ENCODE data around the gene ASAP3. TPM values are rescaled to one million over a fixed set of nuclear protein-coding genes. Genes with fewer than 3 reads are reported as not detected.

Gene ASAP3
- total and polyA plus RNA-seq, 2 of the 13 experiments (the other 11 are each of a cell fraction or from before 2014, with no cell fraction given), result 32.6 to 37.0 TPM

DNA sequence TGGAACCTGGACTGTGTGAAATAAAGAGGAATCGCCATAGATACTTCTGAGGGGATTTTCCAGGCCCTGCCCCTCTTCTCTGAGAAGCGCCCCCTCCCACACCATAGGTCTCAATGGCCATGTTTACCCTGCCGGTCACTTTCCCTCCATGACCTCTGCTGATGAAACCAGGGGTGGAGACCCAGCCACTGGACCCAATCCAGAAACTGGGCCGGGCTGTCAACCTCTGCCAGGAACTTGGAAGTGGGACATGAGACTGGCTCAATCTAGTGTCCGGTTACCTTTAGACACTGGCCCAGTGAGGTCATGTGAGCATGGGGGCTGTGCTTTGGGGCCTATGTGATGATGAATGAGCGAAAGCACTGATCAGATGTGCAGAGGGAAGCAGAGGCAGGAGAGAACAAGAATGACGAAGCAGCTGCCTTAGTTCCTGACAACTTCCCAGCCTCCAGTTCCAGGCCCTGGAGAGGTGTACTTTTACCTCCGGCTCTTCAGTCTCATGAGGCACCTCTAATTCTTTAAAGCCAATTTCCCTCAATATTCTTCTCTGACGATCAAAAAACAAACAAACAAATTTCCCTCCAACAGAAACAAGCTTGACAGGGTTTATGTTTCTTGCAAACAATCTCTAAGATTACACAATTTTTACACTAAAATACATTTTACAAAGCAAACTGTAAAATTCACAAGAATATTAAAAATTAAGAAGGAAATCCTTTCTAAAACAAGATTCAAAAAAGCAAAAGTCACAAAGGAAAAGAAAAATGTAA, 4.9 kb downstream of the ASAP3 start (continued):
- TF ChIP-seq, protein P1, sequence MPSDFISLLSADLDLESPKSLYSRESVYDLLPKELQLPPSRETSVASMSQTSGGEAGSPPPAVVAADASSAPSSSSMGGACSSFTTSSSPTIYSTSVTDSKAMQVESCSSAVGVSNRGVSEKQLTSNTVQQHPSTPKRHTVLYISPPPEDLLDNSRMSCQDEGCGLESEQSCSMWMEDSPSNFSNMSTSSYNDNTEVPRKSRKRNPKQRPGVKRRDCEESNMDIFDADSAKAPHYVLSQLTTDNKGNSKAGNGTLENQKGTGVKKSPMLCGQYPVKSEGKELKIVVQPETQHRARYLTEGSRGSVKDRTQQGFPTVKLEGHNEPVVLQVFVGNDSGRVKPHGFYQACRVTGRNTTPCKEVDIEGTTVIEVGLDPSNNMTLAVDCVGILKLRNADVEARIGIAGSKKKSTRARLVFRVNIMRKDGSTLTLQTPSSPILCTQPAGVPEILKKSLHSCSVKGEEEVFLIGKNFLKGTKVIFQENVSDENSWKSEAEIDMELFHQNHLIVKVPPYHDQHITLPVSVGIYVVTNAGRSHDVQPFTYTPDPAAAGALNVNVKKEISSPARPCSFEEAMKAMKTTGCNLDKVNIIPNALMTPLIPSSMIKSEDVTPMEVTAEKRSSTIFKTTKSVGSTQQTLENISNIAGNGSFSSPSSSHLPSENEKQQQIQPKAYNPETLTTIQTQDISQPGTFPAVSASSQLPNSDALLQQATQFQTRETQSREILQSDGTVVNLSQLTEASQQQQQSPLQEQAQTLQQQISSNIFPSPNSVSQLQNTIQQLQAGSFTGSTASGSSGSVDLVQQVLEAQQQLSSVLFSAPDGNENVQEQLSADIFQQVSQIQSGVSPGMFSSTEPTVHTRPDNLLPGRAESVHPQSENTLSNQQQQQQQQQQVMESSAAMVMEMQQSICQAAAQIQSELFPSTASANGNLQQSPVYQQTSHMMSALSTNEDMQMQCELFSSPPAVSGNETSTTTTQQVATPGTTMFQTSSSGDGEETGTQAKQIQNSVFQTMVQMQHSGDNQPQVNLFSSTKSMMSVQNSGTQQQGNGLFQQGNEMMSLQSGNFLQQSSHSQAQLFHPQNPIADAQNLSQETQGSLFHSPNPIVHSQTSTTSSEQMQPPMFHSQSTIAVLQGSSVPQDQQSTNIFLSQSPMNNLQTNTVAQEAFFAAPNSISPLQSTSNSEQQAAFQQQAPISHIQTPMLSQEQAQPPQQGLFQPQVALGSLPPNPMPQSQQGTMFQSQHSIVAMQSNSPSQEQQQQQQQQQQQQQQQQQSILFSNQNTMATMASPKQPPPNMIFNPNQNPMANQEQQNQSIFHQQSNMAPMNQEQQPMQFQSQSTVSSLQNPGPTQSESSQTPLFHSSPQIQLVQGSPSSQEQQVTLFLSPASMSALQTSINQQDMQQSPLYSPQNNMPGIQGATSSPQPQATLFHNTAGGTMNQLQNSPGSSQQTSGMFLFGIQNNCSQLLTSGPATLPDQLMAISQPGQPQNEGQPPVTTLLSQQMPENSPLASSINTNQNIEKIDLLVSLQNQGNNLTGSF (CRISPR knock-in tag; IDR thresholded peaks at IDR 0.05), result no peak
- TF ChIP-seq ZNF546 (CRISPR knock-in tag; conservative IDR thresholded peaks at IDR 0.05) (no peak), ZNF496 (CRISPR knock-in tag; IDR thresholded peaks at IDR 0.05; ENCODE audit: insufficient replicate concordance) (no peak), SP140L (CRISPR knock-in tag; IDR thresholded peaks at IDR 0.05; ENCODE audit: borderline replicate concordance) (no peak), ZNF607 (CRISPR knock-in tag; IDR thresholded peaks at IDR 0.05; ENCODE audit: borderline replicate concordance) (0 out of 2 replicates have a peak, but pooled peaks have one; percentile 60), NFE2 (CRISPR knock-in tag; IDR thresholded peaks at IDR 0.05) (no peak), ZNF326 (CRISPR knock-in tag; IDR thresholded peaks at IDR 0.05; ENCODE audit: borderline replicate concordance) (no peak), ZNF776 (CRISPR knock-in tag; IDR thresholded peaks at IDR 0.05) (no peak), ZFAT (CRISPR knock-in tag; conservative IDR thresholded peaks at IDR 0.05) (no peak), CAMTA2 (CRISPR knock-in tag; IDR thresholded peaks at IDR 0.05; ENCODE audit: borderline replicate concordance) (no peak), GPN1 (CRISPR knock-in tag; IDR thresholded peaks at IDR 0.05; ENCODE audit: borderline replicate concordance) (no peak), FOXO1 (CRISPR knock-in tag; IDR thresholded peaks at IDR 0.05) (peak; percentile 77; the same call in 1 of the 2 replicates), KLF11 (CRISPR knock-in tag; IDR thresholded peaks at IDR 0.05) (no peak)
- TF ChIP-seq, protein P2, sequence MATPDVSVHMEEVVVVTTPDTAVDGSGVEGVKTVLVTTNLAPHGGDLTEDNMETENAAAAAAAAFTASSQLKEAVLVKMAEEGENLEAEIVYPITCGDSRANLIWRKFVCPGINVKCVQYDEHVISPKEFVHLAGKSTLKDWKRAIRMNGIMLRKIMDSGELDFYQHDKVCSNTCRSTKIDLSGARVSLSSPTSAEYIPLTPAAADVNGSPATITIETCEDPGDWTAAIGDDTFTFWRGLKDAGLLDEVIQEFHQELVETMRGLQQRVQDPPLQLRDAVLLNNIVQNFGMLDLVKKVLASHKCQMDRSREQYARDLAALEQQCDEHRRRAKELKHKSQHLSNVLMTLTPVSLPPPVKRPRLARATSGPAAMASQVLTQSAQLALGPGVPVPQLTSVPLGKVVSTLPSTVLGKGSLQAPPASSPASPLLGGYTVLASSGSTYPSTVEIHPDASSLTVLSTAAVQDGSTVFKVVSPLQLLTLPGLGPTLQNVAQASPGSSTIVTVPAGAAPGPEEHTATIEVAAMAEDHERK (CRISPR knock-in tag; IDR thresholded peaks at IDR 0.05; ENCODE audit: low read depth), result no peak
- TF ChIP-seq, protein P3, sequence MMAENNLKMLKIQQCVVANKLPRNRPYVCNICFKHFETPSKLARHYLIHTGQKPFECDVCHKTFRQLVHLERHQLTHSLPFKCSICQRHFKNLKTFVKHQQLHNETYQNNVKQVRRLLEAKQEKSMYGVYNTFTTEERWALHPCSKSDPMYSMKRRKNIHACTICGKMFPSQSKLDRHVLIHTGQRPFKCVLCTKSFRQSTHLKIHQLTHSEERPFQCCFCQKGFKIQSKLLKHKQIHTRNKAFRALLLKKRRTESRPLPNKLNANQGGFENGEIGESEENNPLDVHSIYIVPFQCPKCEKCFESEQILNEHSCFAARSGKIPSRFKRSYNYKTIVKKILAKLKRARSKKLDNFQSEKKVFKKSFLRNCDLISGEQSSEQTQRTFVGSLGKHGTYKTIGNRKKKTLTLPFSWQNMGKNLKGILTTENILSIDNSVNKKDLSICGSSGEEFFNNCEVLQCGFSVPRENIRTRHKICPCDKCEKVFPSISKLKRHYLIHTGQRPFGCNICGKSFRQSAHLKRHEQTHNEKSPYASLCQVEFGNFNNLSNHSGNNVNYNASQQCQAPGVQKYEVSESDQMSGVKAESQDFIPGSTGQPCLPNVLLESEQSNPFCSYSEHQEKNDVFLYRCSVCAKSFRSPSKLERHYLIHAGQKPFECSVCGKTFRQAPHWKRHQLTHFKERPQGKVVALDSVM (CRISPR knock-in tag; IDR thresholded peaks at IDR 0.05), result no peak
- TF ChIP-seq, protein P4, sequence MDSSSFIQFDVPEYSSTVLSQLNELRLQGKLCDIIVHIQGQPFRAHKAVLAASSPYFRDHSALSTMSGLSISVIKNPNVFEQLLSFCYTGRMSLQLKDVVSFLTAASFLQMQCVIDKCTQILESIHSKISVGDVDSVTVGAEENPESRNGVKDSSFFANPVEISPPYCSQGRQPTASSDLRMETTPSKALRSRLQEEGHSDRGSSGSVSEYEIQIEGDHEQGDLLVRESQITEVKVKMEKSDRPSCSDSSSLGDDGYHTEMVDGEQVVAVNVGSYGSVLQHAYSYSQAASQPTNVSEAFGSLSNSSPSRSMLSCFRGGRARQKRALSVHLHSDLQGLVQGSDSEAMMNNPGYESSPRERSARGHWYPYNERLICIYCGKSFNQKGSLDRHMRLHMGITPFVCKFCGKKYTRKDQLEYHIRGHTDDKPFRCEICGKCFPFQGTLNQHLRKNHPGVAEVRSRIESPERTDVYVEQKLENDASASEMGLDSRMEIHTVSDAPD (CRISPR knock-in tag; IDR thresholded peaks at IDR 0.05), result peak; percentile 64; the same call in 1 of the 2 replicates
- TF ChIP-seq, protein P5, sequence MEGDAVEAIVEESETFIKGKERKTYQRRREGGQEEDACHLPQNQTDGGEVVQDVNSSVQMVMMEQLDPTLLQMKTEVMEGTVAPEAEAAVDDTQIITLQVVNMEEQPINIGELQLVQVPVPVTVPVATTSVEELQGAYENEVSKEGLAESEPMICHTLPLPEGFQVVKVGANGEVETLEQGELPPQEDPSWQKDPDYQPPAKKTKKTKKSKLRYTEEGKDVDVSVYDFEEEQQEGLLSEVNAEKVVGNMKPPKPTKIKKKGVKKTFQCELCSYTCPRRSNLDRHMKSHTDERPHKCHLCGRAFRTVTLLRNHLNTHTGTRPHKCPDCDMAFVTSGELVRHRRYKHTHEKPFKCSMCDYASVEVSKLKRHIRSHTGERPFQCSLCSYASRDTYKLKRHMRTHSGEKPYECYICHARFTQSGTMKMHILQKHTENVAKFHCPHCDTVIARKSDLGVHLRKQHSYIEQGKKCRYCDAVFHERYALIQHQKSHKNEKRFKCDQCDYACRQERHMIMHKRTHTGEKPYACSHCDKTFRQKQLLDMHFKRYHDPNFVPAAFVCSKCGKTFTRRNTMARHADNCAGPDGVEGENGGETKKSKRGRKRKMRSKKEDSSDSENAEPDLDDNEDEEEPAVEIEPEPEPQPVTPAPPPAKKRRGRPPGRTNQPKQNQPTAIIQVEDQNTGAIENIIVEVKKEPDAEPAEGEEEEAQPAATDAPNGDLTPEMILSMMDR (CRISPR knock-in tag; IDR thresholded peaks at IDR 0.05), result no peak; the same call in 1 of the 2 replicates

Measured in HepG2 (cell line).